C4-2B (cell line): ENCODE measurements around the gene U2AF2.

Source experiments
- H3K27ac ChIP-seq: fragments of 450-650 bp; 2 replicates; pipeline ENCODE4 v1.5.1; 2017
- ZFX ChIP-seq: fragments of 450-650 bp; IDR thresholded peaks from 2 replicates; pipeline ENCODE4 v1.6.1; 2017
- TF ChIP-seq, protein P1 (sequence below): fragments of 450-650 bp; conservative IDR thresholded peaks from 2 replicates; pipeline ENCODE4 v1.5.1; 2017; ENCODE audit warnings: mild to moderate bottlenecking

The U2AF2 gene

DNA sequence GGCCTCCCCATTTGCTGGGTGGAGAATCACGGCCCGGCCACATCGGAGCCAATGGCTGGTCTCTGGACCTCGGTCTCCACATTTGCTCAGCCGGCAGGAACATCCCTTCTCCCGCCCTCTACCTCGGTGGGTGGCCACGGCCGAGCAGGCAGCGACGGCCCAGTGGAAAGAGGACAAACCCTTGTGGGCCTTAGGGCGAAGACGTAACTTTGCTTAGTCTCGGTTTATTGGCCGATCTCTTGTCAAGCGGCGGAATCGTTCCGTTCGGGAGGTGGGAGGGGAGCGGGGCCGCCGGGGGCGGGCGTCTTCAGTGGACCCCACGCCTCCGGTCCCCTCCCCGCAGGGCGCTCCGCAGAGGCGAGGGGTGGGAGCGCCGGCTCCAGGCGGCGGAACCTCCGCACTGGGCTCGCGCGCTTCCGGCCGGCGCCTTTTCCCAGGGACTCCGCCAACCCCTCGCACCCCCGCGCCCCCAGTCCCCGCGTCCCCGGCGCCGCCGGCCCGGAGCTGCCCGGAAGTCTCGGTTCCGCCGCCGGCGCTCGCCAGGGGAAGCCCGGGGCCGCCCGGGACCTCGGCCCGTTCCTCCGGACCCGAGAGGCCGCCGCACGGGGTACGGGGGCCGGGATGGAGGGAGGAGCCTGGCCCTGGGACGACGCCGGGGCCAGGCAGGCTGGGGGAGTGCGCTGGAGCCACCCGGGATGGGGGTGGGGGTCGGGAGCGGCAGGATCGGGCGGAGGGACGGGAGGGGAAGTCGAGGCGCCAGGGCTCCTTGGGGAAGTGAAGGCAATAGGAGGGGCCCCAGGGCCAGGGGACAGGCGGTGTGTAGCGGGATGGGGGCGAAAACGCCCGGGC lies 14.0 kb upstream of the U2AF2 start, which contains the start of gene ZNF580:
Gene ZNF580 (plus strand): TSS at position 426 of the 849 bp plus-strand sequence. CDS start 1,507 bp downstream, outside the sequence.
- peak; percentile 74 for TF ChIP-seq ZFX
- TF ChIP-seq, protein P1, sequence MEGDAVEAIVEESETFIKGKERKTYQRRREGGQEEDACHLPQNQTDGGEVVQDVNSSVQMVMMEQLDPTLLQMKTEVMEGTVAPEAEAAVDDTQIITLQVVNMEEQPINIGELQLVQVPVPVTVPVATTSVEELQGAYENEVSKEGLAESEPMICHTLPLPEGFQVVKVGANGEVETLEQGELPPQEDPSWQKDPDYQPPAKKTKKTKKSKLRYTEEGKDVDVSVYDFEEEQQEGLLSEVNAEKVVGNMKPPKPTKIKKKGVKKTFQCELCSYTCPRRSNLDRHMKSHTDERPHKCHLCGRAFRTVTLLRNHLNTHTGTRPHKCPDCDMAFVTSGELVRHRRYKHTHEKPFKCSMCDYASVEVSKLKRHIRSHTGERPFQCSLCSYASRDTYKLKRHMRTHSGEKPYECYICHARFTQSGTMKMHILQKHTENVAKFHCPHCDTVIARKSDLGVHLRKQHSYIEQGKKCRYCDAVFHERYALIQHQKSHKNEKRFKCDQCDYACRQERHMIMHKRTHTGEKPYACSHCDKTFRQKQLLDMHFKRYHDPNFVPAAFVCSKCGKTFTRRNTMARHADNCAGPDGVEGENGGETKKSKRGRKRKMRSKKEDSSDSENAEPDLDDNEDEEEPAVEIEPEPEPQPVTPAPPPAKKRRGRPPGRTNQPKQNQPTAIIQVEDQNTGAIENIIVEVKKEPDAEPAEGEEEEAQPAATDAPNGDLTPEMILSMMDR, result no peak
- peak within 1 kb of the TSS; percentile 93 for H3K27ac ChIP-seq

DNA sequence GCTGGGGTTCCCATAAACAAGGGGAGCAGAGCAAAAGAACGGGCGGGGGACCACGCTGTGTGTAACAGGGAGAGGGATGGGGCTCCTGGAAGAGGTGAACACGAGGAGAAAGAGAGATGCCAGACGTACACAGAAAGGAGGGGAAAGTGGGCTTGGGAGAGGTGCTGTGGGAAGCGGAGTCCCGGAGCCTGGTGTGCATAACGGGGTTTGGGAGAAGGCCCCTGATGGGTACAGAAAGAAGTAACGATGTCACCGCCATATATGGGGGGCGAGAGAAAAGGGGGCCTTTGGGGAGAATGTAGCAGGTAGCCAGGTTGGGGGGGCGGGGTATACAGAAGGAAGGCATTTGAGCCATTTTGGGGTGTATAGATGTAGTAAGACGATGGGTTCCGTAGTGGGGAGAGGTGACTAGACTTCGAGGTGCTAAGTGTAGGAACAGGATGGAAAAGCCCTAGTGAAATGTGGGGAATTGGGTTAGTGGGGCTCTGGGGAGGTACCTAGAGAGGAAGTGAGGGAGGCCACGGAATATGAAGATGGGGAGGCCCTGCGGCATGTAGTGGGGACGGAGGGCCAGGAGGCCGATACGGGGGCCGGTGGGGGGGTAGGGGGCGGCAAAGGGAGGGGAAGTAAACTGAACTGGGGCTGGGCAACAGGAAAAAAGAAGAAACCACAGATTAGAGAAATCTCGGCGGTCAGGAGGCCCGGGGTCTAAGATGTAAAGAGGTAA lies 13.2 kb upstream of the U2AF2 start:
- H3K27ac ChIP-seq, result peak overlapping the region; percentile 93
- TF ChIP-seq, protein P1, result no peak
- no peak for TF ChIP-seq ZFX

DNA sequence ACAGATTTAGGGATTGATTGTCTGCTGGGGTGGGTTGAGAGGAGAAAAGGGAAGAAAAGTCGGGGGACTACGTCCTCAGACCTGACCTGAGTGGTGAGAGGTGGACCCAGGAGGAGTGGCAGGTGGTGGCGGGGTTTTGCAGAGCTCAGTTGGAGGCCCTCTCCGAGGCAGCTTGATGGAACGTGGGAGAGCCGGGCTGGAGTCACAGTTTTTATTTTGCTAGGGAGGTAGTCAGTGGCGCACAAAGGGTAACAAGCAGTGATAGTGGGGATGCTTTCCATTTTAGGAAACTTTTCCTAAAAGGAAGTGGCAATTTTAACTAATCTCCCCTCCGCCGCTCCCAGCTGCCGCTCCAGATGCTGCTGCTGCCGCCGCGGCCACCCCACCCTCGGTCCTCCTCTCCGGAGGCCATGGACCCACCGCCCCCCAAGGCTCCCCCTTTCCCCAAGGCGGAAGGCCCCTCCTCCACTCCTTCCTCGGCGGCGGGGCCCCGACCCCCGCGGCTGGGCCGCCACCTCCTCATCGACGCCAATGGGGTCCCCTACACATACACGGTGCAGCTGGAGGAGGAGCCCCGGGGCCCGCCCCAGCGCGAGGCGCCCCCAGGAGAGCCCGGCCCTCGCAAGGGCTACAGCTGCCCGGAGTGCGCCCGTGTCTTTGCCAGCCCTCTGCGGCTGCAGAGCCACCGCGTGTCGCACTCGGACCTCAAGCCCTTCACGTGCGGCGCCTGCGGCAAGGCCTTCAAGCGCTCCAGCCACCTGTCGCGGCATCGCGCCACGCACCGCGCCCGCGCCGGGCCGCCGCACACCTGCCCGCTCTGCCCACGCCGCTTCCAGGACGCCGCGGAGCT lies 12.5 kb upstream of the U2AF2 start:
- TF ChIP-seq, protein P1, result no peak
- TF ChIP-seq ZFX, result peak; percentile 76

DNA sequence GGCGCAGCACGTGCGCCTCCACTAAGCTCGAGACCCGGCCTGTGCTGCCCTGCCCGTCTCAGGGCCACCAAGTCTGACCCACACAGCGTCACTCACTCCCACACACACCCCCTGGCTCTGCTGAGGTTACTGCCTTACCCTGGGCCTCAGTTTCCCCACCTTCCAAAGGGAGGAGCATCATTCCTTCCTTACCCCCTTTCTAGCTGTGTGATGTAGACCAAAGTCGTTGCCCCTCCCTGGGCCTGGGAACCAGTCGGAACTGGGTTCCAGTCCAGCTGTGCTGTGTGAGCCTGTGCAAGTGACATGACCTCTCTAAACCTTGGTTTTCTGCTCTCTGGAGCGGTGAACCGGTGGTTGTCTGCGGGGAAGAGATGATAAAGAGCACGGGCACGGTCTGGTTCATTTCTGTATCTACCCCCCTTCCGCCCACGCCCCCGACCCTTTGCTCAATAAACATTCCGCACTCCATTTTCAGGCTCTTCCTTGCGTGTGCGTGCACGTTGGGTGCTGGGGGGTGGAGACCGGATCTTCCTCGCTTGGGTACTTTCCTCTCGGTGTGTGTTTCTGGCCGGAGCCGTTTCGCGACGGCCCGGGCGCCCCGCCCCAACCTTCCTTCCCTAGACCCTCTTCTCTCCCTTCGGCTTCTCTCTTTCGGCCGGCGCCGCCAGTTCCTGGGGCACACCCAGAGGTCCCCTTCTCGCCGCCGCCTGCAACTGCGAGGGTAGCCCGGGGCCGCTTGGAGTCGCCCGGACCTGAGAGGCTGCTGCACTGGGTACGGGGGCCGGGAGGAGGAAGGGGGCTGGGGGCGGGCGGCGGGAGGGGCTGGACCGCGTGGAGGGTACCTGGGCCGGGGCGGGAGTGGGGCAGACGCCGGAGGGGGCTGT lies 11.6 kb upstream of the U2AF2 start, which contains the start of gene ZNF581:
Gene ZNF581 (plus strand): TSS at position 647 of the 884 bp plus-strand sequence. CDS start 923 bp downstream, outside the sequence.
- H3K27ac ChIP-seq, result peak within 1 kb of the TSS; percentile 93
- TF ChIP-seq ZFX, result no peak; the same call in 1 of the 2 replicates
- TF ChIP-seq, protein P1, result no peak

More for the DNA sequence above, 12.5 kb upstream of the U2AF2 start:
- peak overlapping the region; percentile 93 for H3K27ac ChIP-seq

DNA sequence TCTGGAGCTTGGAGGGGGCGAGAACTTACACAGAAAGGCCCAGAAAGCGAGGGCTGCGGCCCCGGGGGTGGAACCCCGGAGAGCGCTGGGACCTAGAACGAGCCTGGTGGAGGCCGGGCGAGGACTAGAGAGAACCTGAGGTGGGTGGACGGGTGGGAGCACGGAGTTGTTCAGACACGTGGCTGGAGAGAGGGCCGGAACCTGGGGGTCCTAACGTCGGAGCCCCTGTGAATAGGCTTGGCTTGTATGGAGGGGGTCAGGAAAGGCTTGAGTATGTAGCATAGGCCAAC lies 11.0 kb upstream of the U2AF2 start:
- TF ChIP-seq, protein P1, result no peak
- no peak for TF ChIP-seq ZFX
- H3K27ac ChIP-seq, result peak overlapping the region; percentile 93

DNA sequence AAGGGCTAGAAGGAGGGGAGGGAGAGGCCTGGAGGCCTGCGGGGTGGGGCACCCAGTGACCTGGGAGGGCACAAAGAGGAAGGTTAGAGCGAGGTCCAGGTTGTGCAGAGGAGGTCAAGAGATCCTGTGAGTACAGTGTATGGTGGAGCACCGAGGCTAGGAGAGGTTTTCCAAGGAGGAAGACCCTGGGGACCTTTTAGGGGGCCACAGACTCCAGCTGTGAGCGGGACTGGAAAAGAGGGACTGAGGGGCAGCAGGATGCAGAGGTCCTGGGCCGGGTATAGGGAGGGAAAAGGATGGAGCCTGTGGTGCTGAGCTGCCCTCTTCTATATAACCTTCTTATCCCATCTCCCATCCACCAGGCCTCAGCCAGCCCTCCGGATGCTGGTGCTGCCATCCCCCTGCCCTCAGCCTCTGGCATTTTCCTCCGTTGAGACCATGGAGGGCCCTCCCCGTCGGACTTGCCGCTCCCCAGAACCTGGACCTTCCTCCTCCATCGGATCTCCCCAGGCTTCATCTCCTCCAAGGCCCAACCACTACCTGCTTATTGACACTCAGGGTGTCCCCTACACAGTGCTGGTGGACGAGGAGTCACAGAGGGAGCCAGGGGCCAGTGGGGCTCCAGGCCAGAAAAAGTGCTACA lies 10.5 kb upstream of the U2AF2 start:
- no peak for TF ChIP-seq ZFX
- TF ChIP-seq, protein P1, result no peak
- H3K27ac ChIP-seq, result peak overlapping the region; percentile 93
